H9 (cell line): ENCODE data around the gene PLCXD1. TPM values are rescaled to one million over a fixed set of nuclear protein-coding genes. Genes with fewer than 3 reads are reported as not detected.

Source experiments
- DNase-seq: peaks from one replicate; pipeline ENCODE4 v3.0.0-alpha.2; 2017
- H2AFZ ChIP-seq: one replicate; pipeline ENCODE4 v1.6.1; 2013; ENCODE audit warnings: mild to moderate bottlenecking, low read length, control low read depth, moderate library complexity
- H2AK5ac ChIP-seq: 2 replicates; pipeline ENCODE4 v1.6.1; 2013; ENCODE audit warnings: low read length, control low read depth, mixed read lengths; ENCODE audit not compliant: insufficient read length
- H2BK120ac ChIP-seq: one replicate; pipeline ENCODE4 v1.6.1; 2013; ENCODE audit warnings: low read depth, mild to moderate bottlenecking, low read length, control low read depth, inconsistent platforms; ENCODE audit not compliant: poor library complexity, severe bottlenecking
- H2BK12ac ChIP-seq: 2 replicates; pipeline ENCODE4 v1.6.1; 2013; ENCODE audit warnings: low read length, control low read depth, mixed read lengths, low read depth; ENCODE audit not compliant: insufficient read length
- H2BK15ac ChIP-seq: 2 replicates; pipeline ENCODE4 v1.6.1; 2013; ENCODE audit warnings: low read depth, low read length, control low read depth
- H2BK20ac ChIP-seq: one replicate; pipeline ENCODE4 v1.6.1; 2013; ENCODE audit warnings: low read depth, mild to moderate bottlenecking, low read length, control low read depth, inconsistent platforms; ENCODE audit not compliant: poor library complexity, severe bottlenecking
- H2BK5ac ChIP-seq: 2 replicates; pipeline ENCODE4 v1.6.1; 2013; ENCODE audit warnings: low read length, control low read depth, mixed read lengths; ENCODE audit not compliant: insufficient read length
- H3K14ac ChIP-seq: 2 replicates; pipeline ENCODE4 v1.6.1; 2013; ENCODE audit warnings: low read length, control low read depth; ENCODE audit not compliant: insufficient read depth
- H3K18ac ChIP-seq: 2 replicates; pipeline ENCODE4 v1.6.1; 2013; ENCODE audit warnings: low read depth, mild to moderate bottlenecking, mixed read lengths, low read length, control low read depth; ENCODE audit not compliant: insufficient read length
- H3K23ac ChIP-seq: 2 replicates; pipeline ENCODE4 v1.6.1; 2013; ENCODE audit warnings: low read length, control low read depth, mixed read lengths, low read depth; ENCODE audit not compliant: insufficient read length
- H3K23me2 ChIP-seq: 2 replicates; pipeline ENCODE4 v1.6.1; 2013; ENCODE audit warnings: low read depth, mild to moderate bottlenecking, mixed read lengths, low read length, control low read depth; ENCODE audit not compliant: insufficient read length, poor library complexity, severe bottlenecking
- H3K27ac ChIP-seq: 2 replicates; pipeline ENCODE4 v1.5.1; 2013; ENCODE audit warnings: low read length, control low read depth, mixed read lengths, low read depth; ENCODE audit not compliant: insufficient read length
- H3K27me3 ChIP-seq: 2 replicates; pipeline ENCODE4 v1.6.1; 2013; ENCODE audit warnings: low read length, control low read depth, inconsistent platforms; ENCODE audit not compliant: insufficient read depth
- H3K4ac ChIP-seq: 2 replicates; pipeline ENCODE4 v1.6.1; 2013; ENCODE audit warnings: low read depth, mild to moderate bottlenecking, control low read depth, inconsistent platforms, low read length, moderate library complexity
- H3K4me1 ChIP-seq: 2 replicates; pipeline ENCODE4 v1.6.1; 2013; ENCODE audit warnings: low read length, control low read depth, inconsistent platforms; ENCODE audit not compliant: insufficient read depth
- H3K4me2 ChIP-seq: 2 replicates; pipeline ENCODE4 v1.6.1; 2013; ENCODE audit warnings: low read length, control low read depth, mixed read lengths; ENCODE audit not compliant: insufficient read length, insufficient read depth
- H3K56ac ChIP-seq: 2 replicates; pipeline ENCODE4 v1.6.1; 2013; ENCODE audit warnings: low read depth, mild to moderate bottlenecking, mixed read lengths, low read length, control low read depth; ENCODE audit not compliant: insufficient read length
- H3K79me1 ChIP-seq: 2 replicates; pipeline ENCODE4 v1.6.1; 2013; ENCODE audit warnings: low read depth, mild to moderate bottlenecking, moderate library complexity, low read length, control low read depth, inconsistent platforms; ENCODE audit not compliant: insufficient read depth, poor library complexity, severe bottlenecking
- H3K79me2 ChIP-seq: 2 replicates; pipeline ENCODE4 v1.6.1; 2013; ENCODE audit warnings: low read length, control low read depth, inconsistent platforms; ENCODE audit not compliant: insufficient read depth
- H3K9ac ChIP-seq: 2 replicates; pipeline ENCODE4 v1.6.1; 2013; ENCODE audit warnings: low read length, control low read depth, mixed read lengths; ENCODE audit not compliant: insufficient read length; ENCODE audit errors: extremely low read depth
- H3K9me3 ChIP-seq: one replicate; pipeline ENCODE4 v1.6.1; 2013; ENCODE audit warnings: low read depth, low read length, inconsistent platforms; ENCODE audit not compliant: control insufficient read depth
- H3T11ph ChIP-seq: one replicate; pipeline ENCODE4 v1.6.1; 2013; ENCODE audit warnings: mild to moderate bottlenecking, low read length, control low read depth, inconsistent platforms
- H4K20me1 ChIP-seq: one replicate; pipeline ENCODE4 v1.6.1; 2013; ENCODE audit not compliant: control insufficient read depth, insufficient read length, insufficient read depth
- H4K5ac ChIP-seq: 2 replicates; pipeline ENCODE4 v1.6.1; 2013; ENCODE audit warnings: low read depth, mild to moderate bottlenecking, mixed read lengths, low read length, control low read depth; ENCODE audit not compliant: insufficient read length
- H4K8ac ChIP-seq: replicated peaks from 2 replicates; pipeline ENCODE4 v1.6.1; 2013; ENCODE audit warnings: low read length, control low read depth, mixed read lengths, low read depth; ENCODE audit not compliant: insufficient read length
- H4K91ac ChIP-seq: 2 replicates; pipeline ENCODE4 v1.6.1; 2013; ENCODE audit warnings: low read depth, mild to moderate bottlenecking, moderate library complexity, mixed read lengths, low read length, control low read depth; ENCODE audit not compliant: insufficient read length
- H3K27ac Mint-ChIP-seq, 3 experiments: 2 replicates in 2 of 3; 3 replicates in 1 of 3; pipeline ENCODE4 v1.8.0; 2020 to 2021; ENCODE audit warnings: mixed read lengths in 3 of 3, mild to moderate bottlenecking in 1 of 3, moderate library complexity in 1 of 3
- H3K27me3 Mint-ChIP-seq: 2 replicates; pipeline ENCODE4 v1.8.0; 2021; ENCODE audit warnings: low read depth, mild to moderate bottlenecking, moderate library complexity, mixed read lengths
- H3K36me3 Mint-ChIP-seq, 3 experiments: 2 replicates in 2 of 3; 3 replicates in 1 of 3; pipeline ENCODE4 v1.8.0; 2020 to 2021; ENCODE audit warnings: low read depth in 3 of 3, mixed read lengths in 3 of 3; ENCODE audit not compliant: insufficient read depth in 1 of 3
- H3K4me1 Mint-ChIP-seq, 2 experiments: 2 replicates each; pipeline ENCODE4 v1.8.0; 2020; ENCODE audit warnings: mixed read lengths in 2 of 2
- H3K4me3 Mint-ChIP-seq, 2 experiments: 2 replicates in 1 of 2; 3 replicates in 1 of 2; pipeline ENCODE4 v1.8.0; 2020 to 2021; ENCODE audit warnings: mild to moderate bottlenecking in 2 of 2, mixed read lengths in 2 of 2, moderate library complexity in 1 of 2
- H3K9me3 Mint-ChIP-seq, 2 experiments: 2 replicates in 1 of 2; 3 replicates in 1 of 2; pipeline ENCODE4 v1.8.0; 2020; ENCODE audit warnings: mild to moderate bottlenecking in 2 of 2, mixed read lengths in 2 of 2, moderate library complexity in 1 of 2
- CTCF ChIP-seq: fragments of 200-600 bp; sonication (generic); conservative IDR thresholded peaks from 3 replicates; pipeline ENCODE4 v1.8.0; 2021; ENCODE audit warnings: antibody characterized with exemption, mild to moderate bottlenecking
- WGBS: extraction: QIAGEN DNeasy Blood & Tissue Kit; methylation state at CpG from one replicate; pipeline ENCODE4 v1.1.7; 2013; ENCODE audit warnings: missing lambda C conversion rate, low lambda C conversion rate, mixed read lengths; ENCODE audit not compliant: insufficient read length; ENCODE audit errors: extremely low coverage; 5-methylcytosine and 5-hydroxymethylcytosine counted together
- total RNA-seq: library from RNA; stranded (reverse); gene quantifications from 2 replicates; pipeline ENCODE4 v1.2.1, GENCODE V29; 2021

Gene PLCXD1
- total RNA-seq, 1 experiment from 2014 or later: 96.5 TPM

GRCh38 chrX:283115-283845 lies 2.1 kb downstream of the PLCXD1 start:
- Histone ChIP-seq H3K79me1 (peaks cover 6% of the 10 kb centered on the region), H3K4me1 (peaks cover 7% of the 10 kb centered on the region; the same call in 1 of the 2 replicates), H4K5ac (no peak overlapping the region), H3K9me3 (peaks cover 5% of the 10 kb centered on the region), H2AK5ac (no peak overlapping the region), H3K27ac (peak overlapping the region; percentile 67), H4K8ac (no peak overlapping the region), H3K23me2 (no peaks in the 10 kb centered on the region), H2BK120ac (no peak overlapping the region), H3K9ac (peak overlapping the region; percentile 69), H4K20me1 (peaks cover 3% of the 10 kb centered on the region), H3K18ac (peak overlapping the region; percentile 75), H3K14ac (no peak overlapping the region), H4K91ac (no peak overlapping the region), H3T11ph (no peak overlapping the region), H3K4ac (no peak overlapping the region), H3K56ac (no peak overlapping the region), H2BK5ac (no peak overlapping the region), H3K79me2 (peaks cover 10% of the 10 kb centered on the region), H3K27me3 (no peaks in the 10 kb centered on the region; the same call in 1 of the 2 replicates), H2BK12ac (no peak overlapping the region), H2BK20ac (no peak overlapping the region), H2AFZ (no peak overlapping the region), H2BK15ac (no peak overlapping the region), H3K4me2 (peak overlapping the region; percentile 44), H3K23ac (no peak overlapping the region)
- Mint-ChIP-seq H3K36me3 (peaks cover 51 to 54% (median 54%) of the 10 kb centered on the region in 3 experiments), H3K27ac (peak overlapping the region; percentile 98 to 99 (median 99)), H3K27me3 (no peaks in the 10 kb centered on the region), H3K9me3 (no peaks in the 10 kb centered on the region; a peak in 1 of 5 replicates), H3K4me3 (peak overlapping the region; percentile 79 to 91), H3K4me1 (peaks cover 14 to 34% of the 10 kb centered on the region in 2 experiments)
- WGBS: no CpG with 5 or more reads among the region's 45 CpGs
- TF ChIP-seq CTCF: no peak
- DNase-seq: peak; percentile 96
